ENCODE results near the gene MRPS7.

DNA sequence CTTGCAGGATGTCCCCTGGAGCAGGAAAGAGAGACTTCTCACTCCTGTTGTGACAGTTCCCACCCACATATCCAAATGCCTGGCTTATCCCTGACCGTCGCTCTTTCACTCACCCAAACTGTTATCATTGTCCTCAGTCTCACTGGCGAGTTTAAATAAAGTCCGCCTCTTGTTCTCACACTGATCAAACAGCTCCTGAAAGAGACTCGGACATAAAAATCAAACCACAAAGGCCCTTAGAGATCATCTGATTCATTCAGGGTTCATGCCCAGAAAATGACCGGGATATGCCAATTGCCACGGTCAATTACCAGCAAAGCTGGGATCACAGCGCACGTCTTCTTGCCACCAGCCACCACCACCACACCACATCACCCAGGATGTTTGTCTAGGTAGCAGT lies 20.2 kb upstream of the MRPS7 start:
- TF ChIP-seq CTCF (IDR thresholded peaks at IDR 0.05 in 4 of 5, conservative IDR thresholded peaks at IDR 0.05 in 1 of 5) (no peak), POLR2A (IDR thresholded peaks at IDR 0.05) (no peak)
